Natural killer cell (primary cell): ENCODE results near the gene ULK4. TPM values are rescaled to one million over a fixed set of nuclear protein-coding genes. Genes with fewer than 3 reads are reported as not detected.

Experiments used
- ATAC-seq, 3 donors: fragments of 150-1000 bp in 2 of 3; fragments of 200-7000 bp in 1 of 3; cut with Tn5 transposase; 1 replicate in 1 of 3; 2 replicates in 2 of 3; pipeline ENCODE4 v1.10.0; 2021; ENCODE audit warnings: mild to moderate bottlenecking in 2 of 3, moderate library complexity in 2 of 3
- DNase-seq, 2 donors: peaks; one replicate each; pipeline versions ENCODE4 v3.0.0 to v3.0.0-alpha.2; 2013 to 2021; ENCODE audit warnings: mixed read lengths in 1 of 2
- H3K27ac ChIP-seq: one replicate; pipeline ENCODE4 v1.5.1; 2013; ENCODE audit warnings: mild to moderate bottlenecking, low read length
- H3K27me3 ChIP-seq: one replicate; pipeline ENCODE4 v1.6.1; 2013; ENCODE audit warnings: low read length; ENCODE audit not compliant: control insufficient read depth, insufficient read depth
- H3K36me3 ChIP-seq: one replicate; pipeline ENCODE4 v1.6.1; 2013; ENCODE audit warnings: low read length; ENCODE audit not compliant: control insufficient read depth, insufficient read depth
- H3K4me1 ChIP-seq: one replicate; pipeline ENCODE4 v1.6.1; 2013; ENCODE audit warnings: low read length; ENCODE audit not compliant: control insufficient read depth, insufficient read depth
- H3K4me3 ChIP-seq: one replicate; pipeline ENCODE4 v1.5.1; 2013; ENCODE audit warnings: low read length
- H3K9me3 ChIP-seq: one replicate; pipeline ENCODE4 v1.6.1; 2013; ENCODE audit warnings: low read length; ENCODE audit not compliant: control insufficient read depth, insufficient read depth
- H3K27ac Mint-ChIP-seq, 2 donors: one replicate each; pipeline ENCODE4 v1.8.0; 2022; ENCODE audit warnings: mild to moderate bottlenecking in 2 of 2, mixed read lengths in 2 of 2, moderate library complexity in 1 of 2
- H3K27me3 Mint-ChIP-seq, 2 donors: one replicate each; pipeline ENCODE4 v1.8.0; 2022; ENCODE audit warnings: low read depth in 2 of 2, mixed read lengths in 2 of 2
- H3K36me3 Mint-ChIP-seq: one replicate; pipeline ENCODE4 v1.8.0; 2022; ENCODE audit warnings: mixed read lengths
- H3K4me1 Mint-ChIP-seq, 2 donors: one replicate each; pipeline ENCODE4 v1.8.0; 2022; ENCODE audit warnings: mixed read lengths in 2 of 2
- H3K4me3 Mint-ChIP-seq: one replicate; pipeline ENCODE4 v1.8.0; 2022; ENCODE audit warnings: mild to moderate bottlenecking, moderate library complexity, mixed read lengths
- H3K9me3 Mint-ChIP-seq, 2 donors: one replicate each; pipeline ENCODE4 v1.8.0; 2022; ENCODE audit warnings: mixed read lengths in 2 of 2
- WGBS: methylation state at CpG from one replicate; pipeline ENCODE4 v1.1.7; 2013; ENCODE audit warnings: missing lambda C conversion rate; ENCODE audit not compliant: insufficient coverage; 5-methylcytosine and 5-hydroxymethylcytosine counted together
- intact Hi-C: fragments of 100-400 bp; cut with micrococcal nuclease; formaldehyde crosslinking; loops from one replicate; pipeline ENCODE4 v1.14.2; 2022
- total RNA-seq, 4 donors: library from RNA; stranded (reverse); fragments of 120-200 nt in 1 of 4; gene quantifications; one replicate each; pipeline versions ENCODE4 v1.2.3 to v1.2.4, GENCODE V29; 2013 to 2022
- TF ChIP-seq, protein P1 (sequence below): fragments of 200-600 bp; IDR thresholded peaks from one replicate; pipeline ENCODE4 v1.8.0; 2022; ENCODE audit warnings: antibody characterized with exemption

Gene ULK4
- total RNA-seq, 3 donors from 2014 or later (not counting 1 experiment from before 2014, with no cell fraction given) = 19.2 to 25.7 (median 21.2) TPM

DNA sequence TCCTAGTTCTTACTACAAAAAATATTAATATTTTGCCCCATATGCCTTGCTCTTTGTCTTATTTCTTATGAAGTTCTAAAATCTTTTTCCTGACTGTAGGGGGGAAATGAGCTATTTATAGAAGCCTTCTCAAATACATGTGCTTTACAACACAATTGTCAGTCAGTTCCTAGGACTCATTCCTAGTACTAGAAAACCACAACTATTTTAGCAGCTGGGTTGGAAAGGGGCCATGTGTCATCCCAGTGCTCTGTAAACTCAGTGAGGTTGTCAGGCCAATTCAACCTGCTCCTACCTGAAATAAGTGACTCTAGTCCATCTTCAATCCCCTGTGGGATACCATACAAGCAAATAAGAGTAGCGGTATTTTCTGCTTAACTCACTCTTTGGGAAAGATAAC, 153.8 kb downstream of the ULK4 start:
- Mint-ChIP-seq H3K4me1 (no peaks in the 10 kb centered on the region), H3K36me3 (peaks cover 14% of the 10 kb centered on the region), H3K9me3 (no peaks in the 10 kb centered on the region), H3K4me3 (no peak overlapping the region), H3K27ac (no peak overlapping the region), H3K27me3 (no peaks in the 10 kb centered on the region)
- DNase-seq (no peak), ATAC-seq (no peak)
- TF ChIP-seq, protein P1, sequence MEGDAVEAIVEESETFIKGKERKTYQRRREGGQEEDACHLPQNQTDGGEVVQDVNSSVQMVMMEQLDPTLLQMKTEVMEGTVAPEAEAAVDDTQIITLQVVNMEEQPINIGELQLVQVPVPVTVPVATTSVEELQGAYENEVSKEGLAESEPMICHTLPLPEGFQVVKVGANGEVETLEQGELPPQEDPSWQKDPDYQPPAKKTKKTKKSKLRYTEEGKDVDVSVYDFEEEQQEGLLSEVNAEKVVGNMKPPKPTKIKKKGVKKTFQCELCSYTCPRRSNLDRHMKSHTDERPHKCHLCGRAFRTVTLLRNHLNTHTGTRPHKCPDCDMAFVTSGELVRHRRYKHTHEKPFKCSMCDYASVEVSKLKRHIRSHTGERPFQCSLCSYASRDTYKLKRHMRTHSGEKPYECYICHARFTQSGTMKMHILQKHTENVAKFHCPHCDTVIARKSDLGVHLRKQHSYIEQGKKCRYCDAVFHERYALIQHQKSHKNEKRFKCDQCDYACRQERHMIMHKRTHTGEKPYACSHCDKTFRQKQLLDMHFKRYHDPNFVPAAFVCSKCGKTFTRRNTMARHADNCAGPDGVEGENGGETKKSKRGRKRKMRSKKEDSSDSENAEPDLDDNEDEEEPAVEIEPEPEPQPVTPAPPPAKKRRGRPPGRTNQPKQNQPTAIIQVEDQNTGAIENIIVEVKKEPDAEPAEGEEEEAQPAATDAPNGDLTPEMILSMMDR = no peak
- Histone ChIP-seq H3K27ac (no peak overlapping the region), H3K9me3 (peaks cover 3% of the 10 kb centered on the region), H3K4me3 (no peak overlapping the region), H3K4me1 (no peaks in the 10 kb centered on the region), H3K36me3 (no peaks in the 10 kb centered on the region), H3K27me3 (no peaks in the 10 kb centered on the region)
- intact Hi-C loops = no loop called here
- WGBS = 100% methylated on average over 1 of the region's 1 CpG

DNA sequence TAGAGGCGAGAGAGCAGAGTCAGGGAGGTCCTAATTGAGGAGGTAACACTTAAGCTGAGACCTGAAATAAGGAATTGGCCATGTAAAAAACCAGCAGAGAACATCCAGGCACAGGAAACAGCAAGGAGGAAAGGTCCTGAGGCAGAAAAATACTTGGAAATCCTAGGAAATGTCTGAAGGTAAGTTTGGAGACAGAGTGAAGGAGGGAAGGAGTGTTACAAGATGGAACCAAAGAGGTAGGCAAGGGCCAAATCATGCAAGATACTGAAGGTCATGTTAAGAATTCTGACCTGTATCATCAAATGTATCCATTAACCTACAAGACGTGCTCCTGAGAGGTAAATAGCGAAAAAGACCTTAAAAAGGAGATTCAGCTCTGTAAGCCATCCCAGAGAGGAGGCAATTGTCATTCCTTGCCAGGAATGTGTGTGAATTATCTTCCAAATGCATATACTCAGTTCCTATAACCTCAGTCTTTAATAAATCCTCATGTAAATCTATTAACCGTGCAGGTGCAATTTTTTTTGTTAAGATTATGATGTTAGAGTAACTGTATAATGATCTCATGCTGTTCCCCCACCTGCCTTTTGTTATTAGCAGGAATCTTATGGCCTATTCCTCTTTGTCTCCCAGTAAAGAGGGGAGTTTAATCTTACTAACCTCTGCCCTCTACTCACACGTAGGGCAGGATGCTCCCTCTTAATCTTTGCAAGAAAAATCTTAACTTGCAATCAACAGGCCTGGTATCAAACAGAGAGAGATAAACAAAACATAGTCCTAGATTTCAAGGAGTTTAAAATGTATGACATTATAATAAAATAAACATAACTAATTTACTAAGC, 166.9 kb downstream of the ULK4 start:
- H3K4me1 ChIP-seq = no peaks in the 10 kb centered on the region
- no peak for DNase-seq
- no peak overlapping the region for H3K27ac ChIP-seq
- Mint-ChIP-seq H3K4me3 (no peak overlapping the region), H3K27me3 (no peaks in the 10 kb centered on the region), H3K27ac (no peak overlapping the region), H3K4me1 (no peaks in the 10 kb centered on the region), H3K9me3 (no peaks in the 10 kb centered on the region), H3K36me3 (no peaks in the 10 kb centered on the region)
- intact Hi-C loops = no loop called here
- no peaks in the 10 kb centered on the region for H3K36me3 ChIP-seq
- TF ChIP-seq, protein P1 = no peak
- 87% methylated on average over 3 of the region's 5 CpGs for WGBS
- H3K9me3 ChIP-seq = no peaks in the 10 kb centered on the region
- H3K27me3 ChIP-seq = no peaks in the 10 kb centered on the region
- no peak overlapping the region for H3K4me3 ChIP-seq
- ATAC-seq = no peak

DNA sequence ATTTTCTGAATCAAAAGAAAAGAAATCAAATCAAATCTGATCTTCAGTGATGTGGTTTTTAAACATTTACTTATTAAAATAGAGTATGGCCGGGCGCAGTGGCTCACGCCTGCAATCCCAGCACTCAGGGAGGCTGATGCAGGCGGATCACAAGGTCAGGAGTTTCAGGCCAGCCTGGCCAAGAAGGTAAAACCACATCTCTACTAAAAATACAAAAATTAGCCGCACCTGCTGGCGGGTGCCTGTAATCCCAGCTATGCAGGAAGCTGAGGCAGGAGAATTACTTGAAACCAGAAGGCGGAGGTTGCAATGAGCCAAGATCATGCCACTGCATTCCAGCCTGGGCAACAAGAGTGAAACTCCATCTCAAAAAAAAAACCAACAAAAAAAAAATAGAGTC, 169.1 kb downstream of the ULK4 start:
- ATAC-seq (no peak), DNase-seq (no peak)
- Mint-ChIP-seq H3K27ac (no peak overlapping the region), H3K4me1 (no peaks in the 10 kb centered on the region), H3K4me3 (no peak overlapping the region), H3K27me3 (no peaks in the 10 kb centered on the region), H3K9me3 (no peaks in the 10 kb centered on the region), H3K36me3 (no peaks in the 10 kb centered on the region)
- Histone ChIP-seq H3K27me3 (no peaks in the 10 kb centered on the region), H3K27ac (no peak overlapping the region), H3K4me3 (no peak overlapping the region), H3K9me3 (no peaks in the 10 kb centered on the region), H3K36me3 (peaks cover 2% of the 10 kb centered on the region), H3K4me1 (no peaks in the 10 kb centered on the region)
- WGBS = 89% methylated on average over 7 of the region's 7 CpGs
- intact Hi-C loops = no loop called here
- TF ChIP-seq, protein P1 = no peak

DNA sequence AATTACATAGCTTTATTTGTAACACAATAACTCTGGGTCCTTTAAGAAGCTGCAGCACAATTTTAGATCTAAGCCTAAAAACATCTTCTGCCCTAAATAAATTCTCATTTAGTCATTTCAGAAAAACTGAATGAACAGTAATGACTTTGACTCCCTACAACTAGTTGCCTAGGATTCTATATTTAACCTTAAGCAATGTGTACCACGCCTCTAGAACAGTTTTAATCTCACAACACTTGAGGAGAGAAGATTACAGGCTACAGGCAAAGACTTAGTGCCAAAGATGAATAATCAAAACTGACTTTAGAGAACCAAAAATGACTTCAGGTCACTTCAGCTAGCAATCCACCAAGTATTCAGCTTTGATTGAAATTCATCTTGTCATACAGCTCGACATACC, 192.8 kb downstream of the ULK4 start:
- TF ChIP-seq, protein P1 = no peak
- H3K27me3 ChIP-seq = no peaks in the 10 kb centered on the region
- H3K4me1 ChIP-seq = no peaks in the 10 kb centered on the region
- ATAC-seq = no peak
- H3K9me3 ChIP-seq = no peaks in the 10 kb centered on the region
- Mint-ChIP-seq H3K4me3 (no peak overlapping the region), H3K4me1 (no peaks in the 10 kb centered on the region), H3K27me3 (no peaks in the 10 kb centered on the region), H3K36me3 (no peaks in the 10 kb centered on the region), H3K9me3 (no peaks in the 10 kb centered on the region), H3K27ac (no peak overlapping the region)
- intact Hi-C loops = no loop called here
- no peaks in the 10 kb centered on the region for H3K36me3 ChIP-seq
- no peak for DNase-seq
- no peak overlapping the region for H3K27ac ChIP-seq
- 65% methylated on average over 2 of the region's 2 CpGs for WGBS
- no peak overlapping the region for H3K4me3 ChIP-seq
